WTC11 (cell line): Measurements from ENCODE around the gene RBM44. TPM values are rescaled to one million over a fixed set of nuclear protein-coding genes. Genes with fewer than 3 reads are reported as not detected.

Source experiments
- total RNA-seq: library from RNA; stranded (reverse); gene quantifications from 3 replicates; pipeline ENCODE4 v1.2.3, GENCODE V29; 2021

The RBM44 gene
- total RNA-seq, 1 experiment from 2014 or later = 1.3 TPM

Other genes starting within 250 kb of the RBM44 start
- not detected in 3 replicates for gene PRLH, start 232.2 kb upstream of the RBM44 start, total RNA-seq
- 134 to 140 TPM (median 137 TPM) in 3 replicates for gene RAB17, start 208.0 kb upstream of the RBM44 start, total RNA-seq
- gene LRRFIP1, start 171.2 kb upstream of the RBM44 start, total RNA-seq = 70.6 to 88.4 TPM (median 71.2 TPM) in 3 replicates
- gene RAMP1, start 60.8 kb downstream of the RBM44 start, total RNA-seq = 0.62 to 1.2 TPM (median 1.0 TPM) in 3 replicates
- 48.8 to 50.6 TPM (median 49.5 TPM) in 3 replicates for gene UBE2F, start 168.2 kb downstream of the RBM44 start, total RNA-seq